ENCODE data around the gene PGGT1B. TPM values are rescaled to one million over a fixed set of nuclear protein-coding genes. Genes with fewer than 3 reads are reported as not detected.

PGGT1B gene
- total and polyA plus RNA-seq, 9 of the 15 experiments (the other 6 are each of a cell fraction or from before 2014, with no cell fraction given), result 5.3 to 33.7 (median 19.8) TPM

DNA sequence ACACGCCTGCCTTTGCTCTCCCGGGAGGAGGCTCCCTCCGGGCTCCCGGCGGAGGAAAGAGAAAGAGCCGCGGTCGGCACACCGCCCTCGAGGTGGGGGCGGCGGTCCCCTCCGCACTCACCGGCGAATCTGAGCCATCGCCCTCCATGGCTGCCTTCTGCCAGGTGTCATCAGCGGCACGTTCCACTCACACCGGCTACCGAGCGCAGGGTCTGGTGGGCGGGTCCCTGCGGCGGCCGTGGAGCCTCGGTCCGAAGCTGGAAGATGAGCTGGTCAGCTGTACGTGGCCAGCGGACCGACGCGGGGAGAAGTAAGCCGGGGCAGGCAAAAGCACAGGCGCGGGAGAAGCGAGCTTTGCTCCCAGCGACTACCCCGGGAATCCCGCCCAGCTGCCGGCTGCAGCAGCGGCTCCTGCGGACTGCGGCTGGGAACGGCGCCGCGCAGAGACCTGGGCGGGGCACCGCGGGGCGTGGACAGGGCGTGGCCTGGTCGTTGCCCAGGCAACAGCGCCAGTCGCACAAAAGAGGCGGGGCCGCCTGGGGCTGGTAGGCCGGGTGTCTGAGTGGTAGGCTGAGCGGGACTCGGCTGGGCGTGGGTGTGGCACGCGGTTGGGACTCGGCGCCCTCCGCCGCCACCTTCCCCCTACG, 93.1 kb downstream of the PGGT1B start, which contains the start of gene TRIM36 (continued):
- TF ChIP-seq MGA (IDR thresholded peaks at IDR 0.05) (peak; percentile 87), HNRNPH1 (optimal IDR thresholded peaks at IDR 0.05; ENCODE audit: low read depth, low read length) (no peak), KLF13 (tag; IDR thresholded peaks at IDR 0.05; ENCODE audit: borderline replicate concordance, low read depth) (peak; percentile 61), RBFOX2 (IDR thresholded peaks at IDR 0.05; ENCODE audit: low read depth, low read length) (peak; percentile 75), BRF1 (IDR thresholded peaks at IDR 0.05; ENCODE audit: borderline replicate concordance, extremely low read depth, insufficient read length) (no peak)
- TF ChIP-seq, protein P1, sequence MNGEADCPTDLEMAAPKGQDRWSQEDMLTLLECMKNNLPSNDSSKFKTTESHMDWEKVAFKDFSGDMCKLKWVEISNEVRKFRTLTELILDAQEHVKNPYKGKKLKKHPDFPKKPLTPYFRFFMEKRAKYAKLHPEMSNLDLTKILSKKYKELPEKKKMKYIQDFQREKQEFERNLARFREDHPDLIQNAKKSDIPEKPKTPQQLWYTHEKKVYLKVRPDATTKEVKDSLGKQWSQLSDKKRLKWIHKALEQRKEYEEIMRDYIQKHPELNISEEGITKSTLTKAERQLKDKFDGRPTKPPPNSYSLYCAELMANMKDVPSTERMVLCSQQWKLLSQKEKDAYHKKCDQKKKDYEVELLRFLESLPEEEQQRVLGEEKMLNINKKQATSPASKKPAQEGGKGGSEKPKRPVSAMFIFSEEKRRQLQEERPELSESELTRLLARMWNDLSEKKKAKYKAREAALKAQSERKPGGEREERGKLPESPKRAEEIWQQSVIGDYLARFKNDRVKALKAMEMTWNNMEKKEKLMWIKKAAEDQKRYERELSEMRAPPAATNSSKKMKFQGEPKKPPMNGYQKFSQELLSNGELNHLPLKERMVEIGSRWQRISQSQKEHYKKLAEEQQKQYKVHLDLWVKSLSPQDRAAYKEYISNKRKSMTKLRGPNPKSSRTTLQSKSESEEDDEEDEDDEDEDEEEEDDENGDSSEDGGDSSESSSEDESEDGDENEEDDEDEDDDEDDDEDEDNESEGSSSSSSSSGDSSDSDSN (IDR thresholded peaks at IDR 0.05; ENCODE audit: borderline replicate concordance in 1 of 2, low read depth in 2 of 2, low read length in 2 of 2), result peak in 1 of 2 experiments; percentile 58; a peak in 2 of 4 replicates
